SU-DHL-6 (cell line): ENCODE data around the gene B3GLCT.

ENCODE experiments used
- H2AFZ ChIP-seq: fragments of 200-600 bp; sonication (generic); 2 replicates; pipeline ENCODE4 v1.6.1; 2014; ENCODE audit warnings: low read depth, mild to moderate bottlenecking, moderate library complexity, mixed read lengths, antibody characterized with exemption, low read length; ENCODE audit not compliant: severe bottlenecking
- H3F3A ChIP-seq: fragments of 200-600 bp; shearing (Covaris generic); 2 replicates; pipeline ENCODE4 v1.6.0; 2016; ENCODE audit warnings: antibody characterized with exemption, mild to moderate bottlenecking; ENCODE audit not compliant: insufficient read depth
- H3K27ac ChIP-seq: fragments of 200-600 bp; sonication (generic); 2 replicates; pipeline ENCODE4 v1.5.1; 2016; ENCODE audit warnings: low read depth, mild to moderate bottlenecking, low read length, moderate library complexity, mixed read lengths
- H3K27me3 ChIP-seq: fragments of 200-600 bp; sonication (generic), shearing (Covaris generic); 2 replicates; pipeline ENCODE4 v1.6.0; 2014; ENCODE audit warnings: mild to moderate bottlenecking, low read length
- H3K36me3 ChIP-seq: fragments of 200-600 bp; sonication (generic); 2 replicates; pipeline ENCODE4 v1.6.1; 2014; ENCODE audit warnings: mild to moderate bottlenecking, low read length, mixed read lengths
- H3K4me2 ChIP-seq: fragments of 300-600, 200-600 bp; shearing (Covaris generic), sonication (generic); 2 replicates; pipeline ENCODE4 v1.6.0; 2014; ENCODE audit warnings: low read length, low read depth, mild to moderate bottlenecking; ENCODE audit not compliant: poor library complexity, severe bottlenecking
- H3K4me3 ChIP-seq: fragments of 200-600 bp; sonication (generic); 2 replicates; pipeline ENCODE4 v1.5.1; 2014; ENCODE audit warnings: antibody characterized with exemption, low read length, mild to moderate bottlenecking, mixed read lengths; ENCODE audit not compliant: insufficient read depth, poor library complexity, severe bottlenecking
- H3K79me2 ChIP-seq: fragments of 200-600 bp; sonication (generic); 2 replicates; pipeline ENCODE4 v1.6.1; 2014; ENCODE audit warnings: mild to moderate bottlenecking, low read length, moderate library complexity; ENCODE audit not compliant: insufficient read depth
- H3K9ac ChIP-seq: fragments of 200-600 bp; sonication (generic); 2 replicates; pipeline ENCODE4 v1.7.0; 2014; ENCODE audit warnings: mild to moderate bottlenecking, low read length
- H3K9me2 ChIP-seq: fragments of 200-600 bp; sonication (generic); replicated peaks from 2 replicates; pipeline ENCODE4 v1.6.1; 2014; ENCODE audit warnings: low read length; ENCODE audit not compliant: insufficient read depth
- H3K9me3 ChIP-seq: fragments of 200-600 bp; sonication (generic); 2 replicates; pipeline ENCODE4 v1.6.1; 2014; ENCODE audit warnings: low read length, mixed read lengths; ENCODE audit not compliant: insufficient read depth
- H4K20me1 ChIP-seq: fragments of 200-600 bp; sonication (generic); 2 replicates; pipeline ENCODE4 v1.6.1; 2014; ENCODE audit warnings: low read depth, mild to moderate bottlenecking, antibody characterized with exemption, low read length, moderate library complexity, mixed read lengths
- CTCF ChIP-seq: fragments of 200-600 bp; sonication (generic); IDR thresholded peaks from one replicate; pipeline ENCODE4 v1.5.1; 2017; ENCODE audit warnings: antibody characterized with exemption, mild to moderate bottlenecking, low read length, moderate library complexity; ENCODE audit not compliant: insufficient read depth, poor library complexity, severe bottlenecking
- EZH2phosphoT487 ChIP-seq: fragments of 200-600 bp; sonication (generic), shearing (Covaris generic); conservative IDR thresholded peaks from 2 replicates; pipeline ENCODE4 v1.6.1; 2018; ENCODE audit warnings: mild to moderate bottlenecking, antibody characterized with exemption, low read length, moderate library complexity, mixed read lengths

Gene B3GLCT

DNA sequence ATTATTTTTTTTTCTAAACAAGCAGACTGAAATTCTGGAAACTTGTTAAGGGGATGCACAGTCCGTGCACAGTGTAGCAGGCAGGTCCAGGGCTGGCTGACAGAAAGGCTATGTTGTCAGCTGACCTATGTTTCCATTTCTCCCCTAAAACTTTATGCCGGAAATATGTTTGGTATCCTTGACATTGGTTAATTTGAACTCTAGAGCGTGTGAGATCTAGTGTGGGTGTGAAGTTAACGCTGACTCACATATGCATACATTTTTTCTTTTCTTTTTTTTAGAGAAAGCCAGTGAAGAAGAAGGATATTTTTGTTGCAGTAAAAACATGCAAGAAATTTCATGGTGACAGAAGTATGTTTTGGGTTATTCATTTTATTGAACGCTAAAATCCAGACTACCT lies 76.6 kb downstream of the B3GLCT start:
- H3K27me3 ChIP-seq: no peaks in the 10 kb centered on the region
- 0 out of 2 replicates have a peak, but pooled peaks cover 9% of the 10 kb centered on the region for H3K36me3 ChIP-seq
- H4K20me1 ChIP-seq: no peaks in the 10 kb centered on the region
- no peaks in the 10 kb centered on the region for H3F3A ChIP-seq
- no peak overlapping the region for H3K4me3 ChIP-seq
- TF ChIP-seq EZH2phosphoT487: no peak
- H3K27ac ChIP-seq: no peak overlapping the region
- no peaks in the 10 kb centered on the region for H3K9me2 ChIP-seq
- no peak overlapping the region for H2AFZ ChIP-seq
- H3K9ac ChIP-seq: no peak overlapping the region
- peaks cover 13% of the 10 kb centered on the region; the same call in 1 of the 2 replicates for H3K9me3 ChIP-seq
- H3K79me2 ChIP-seq: no peaks in the 10 kb centered on the region
- no peak overlapping the region for H3K4me2 ChIP-seq

- no peaks in the 10 kb centered on the region for H3K79me2 ChIP-seq
- H3K9me2 ChIP-seq: no peaks in the 10 kb centered on the region
- H2AFZ ChIP-seq: no peak overlapping the region
- H3K27me3 ChIP-seq: no peaks in the 10 kb centered on the region
- H3K9me3 ChIP-seq: peaks cover 8% of the 10 kb centered on the region; the same call in 1 of the 2 replicates
- H4K20me1 ChIP-seq: no peaks in the 10 kb centered on the region
- no peak for TF ChIP-seq CTCF
- TF ChIP-seq EZH2phosphoT487: no peak
- 0 out of 2 replicates have a peak, but pooled peaks cover 8% of the 10 kb centered on the region for H3K36me3 ChIP-seq
- no peak overlapping the region for H3K27ac ChIP-seq
- H3K9ac ChIP-seq: no peak overlapping the region
- no peak overlapping the region for H3K4me2 ChIP-seq
- H3K4me3 ChIP-seq: no peak overlapping the region
- no peaks in the 10 kb centered on the region for H3F3A ChIP-seq
Observed at GRCh38 chr13:31278869-31279268, 79.1 kb downstream of the B3GLCT start.

GRCh38 chr13:31282741-31283455 lies 83.1 kb downstream of the B3GLCT start:
- peaks cover 8% of the 10 kb centered on the region; the same call in 1 of the 2 replicates for H3K36me3 ChIP-seq
- no peak overlapping the region for H3K4me2 ChIP-seq
- no peaks in the 10 kb centered on the region for H3K9me2 ChIP-seq
- no peak overlapping the region for H3K9ac ChIP-seq
- H3K27me3 ChIP-seq: no peaks in the 10 kb centered on the region
- H3K4me3 ChIP-seq: no peak overlapping the region
- H2AFZ ChIP-seq: no peak overlapping the region
- H4K20me1 ChIP-seq: no peaks in the 10 kb centered on the region
- no peaks in the 10 kb centered on the region for H3F3A ChIP-seq
- H3K79me2 ChIP-seq: no peaks in the 10 kb centered on the region
- peaks cover 8% of the 10 kb centered on the region; the same call in 1 of the 2 replicates for H3K9me3 ChIP-seq
- H3K27ac ChIP-seq: no peak overlapping the region
- TF ChIP-seq CTCF: no peak
- TF ChIP-seq EZH2phosphoT487: no peak

- Histone ChIP-seq H3F3A (no peaks in the 10 kb centered on the region), H3K9ac (no peak overlapping the region), H3K27ac (no peak overlapping the region), H3K27me3 (no peaks in the 10 kb centered on the region), H3K36me3 (peaks cover 4% of the 10 kb centered on the region), H3K9me3 (peaks cover 8% of the 10 kb centered on the region; the same call in 1 of the 2 replicates), H3K4me2 (no peak overlapping the region), H2AFZ (no peak overlapping the region), H3K9me2 (no peaks in the 10 kb centered on the region), H3K4me3 (no peak overlapping the region), H4K20me1 (no peaks in the 10 kb centered on the region), H3K79me2 (no peaks in the 10 kb centered on the region)
- TF ChIP-seq CTCF: no peak
- TF ChIP-seq EZH2phosphoT487: no peak
Observed at GRCh38 chr13:31286930-31287329, 87.2 kb downstream of the B3GLCT start.
